ENCODE data around the gene SLC22A13. TPM values are rescaled to one million over a fixed set of nuclear protein-coding genes. Genes with fewer than 3 reads are reported as not detected.
A peak's percentile ranks its signal among the peaks of the same experiment; 100 is the strongest.
"Not testable (repeated sequence)": the region's sequence is repeated elsewhere in the genome, so short reads cannot be mapped to it uniquely, and the experiment has no call there.

SLC22A13 gene
- total and polyA plus RNA-seq, 8 donors, result 0.05 to 0.69 (median 0.24) TPM; not detected in 1

GRCh38 chr3:38235466-38235865, 30.1 kb upstream of the SLC22A13 start:
- H3K27me3 ChIP-seq, result no peaks in the 10 kb centered on the region
- TF ChIP-seq CTCF (IDR thresholded peaks at IDR 0.05), result no peak
- no peaks in the 10 kb centered on the region for H3K9me3 ChIP-seq
- FAIRE-seq, result no peak
- H3K36me3 ChIP-seq, result peaks cover 0 to 15% (median 0%) of the 10 kb centered on the region in 3 donors
- no peak overlapping the region for H3K27ac ChIP-seq
- ATAC-seq, result no peak
- no peak overlapping the region for H3K4me3 ChIP-seq
- H3K4me1 ChIP-seq, result no peaks in the 10 kb centered on the region
- intact Hi-C loops (cut with DNase I), result no loop called here
- no peak for DNase-seq

DNA sequence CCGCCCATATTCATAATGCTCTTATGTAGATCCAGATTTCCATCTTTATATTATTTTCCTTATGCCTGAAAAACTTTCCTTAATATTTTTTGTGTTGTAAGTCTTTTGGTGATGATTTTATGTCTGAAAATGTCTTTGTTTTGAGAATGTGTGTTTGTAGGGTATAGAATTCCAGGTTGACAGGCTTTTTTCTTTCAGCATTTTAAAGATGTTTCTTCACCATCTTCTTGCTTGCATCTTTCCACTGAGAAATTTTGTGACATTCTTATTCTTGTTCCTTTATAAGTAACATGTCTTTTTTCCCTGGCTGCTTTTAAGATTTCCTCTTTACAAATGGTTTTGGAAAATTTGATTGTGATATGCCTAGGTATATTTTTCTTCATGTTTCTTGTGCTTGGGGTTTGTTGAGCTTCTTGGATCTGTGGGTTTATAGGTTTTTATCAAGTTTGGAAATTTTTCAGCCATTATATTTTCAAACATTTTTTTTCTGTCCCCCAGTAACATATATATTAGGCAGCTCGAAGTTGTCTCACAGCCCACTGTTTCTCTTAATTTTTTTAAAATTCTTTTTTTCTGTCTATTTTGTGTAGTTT, 27.1 kb upstream of the SLC22A13 start:
- no peaks in the 10 kb centered on the region for H3K4me1 ChIP-seq
- intact Hi-C loops (cut with DNase I), result no loop called here
- no peaks in the 10 kb centered on the region for H3K27me3 ChIP-seq
- FAIRE-seq (no peak), DNase-seq (no peak), ATAC-seq (no peak)
- H3K36me3 ChIP-seq, result peaks cover 0 to 7% (median 0%) of the 10 kb centered on the region in 3 donors
- no peak overlapping the region for H3K27ac ChIP-seq
- H3K9me3 ChIP-seq, result no peaks in the 10 kb centered on the region
- H3K4me3 ChIP-seq, result no peak overlapping the region
- 98 to 99% methylated on average over 2 of the region's 2 CpGs for WGBS, 2 donors
- TF ChIP-seq CTCF (IDR thresholded peaks at IDR 0.05), result no peak

GRCh38 chr3:38242812-38243211, 22.8 kb upstream of the SLC22A13 start:
- intact Hi-C loops (cut with DNase I); FAIRE-seq; H3K27me3 ChIP-seq; H3K4me3 ChIP-seq; ATAC-seq; H3K27ac ChIP-seq; H3K4me1 ChIP-seq; H3K9me3 ChIP-seq; H3K36me3 ChIP-seq; DNase-seq: not testable (repeated sequence)
- WGBS, 2 donors, result 97 to 98% methylated on average over 4 of the region's 4 CpGs

- DNase-seq (no peak), FAIRE-seq (no peak), ATAC-seq (peak in 1 of 4 donors; percentile 23)
- Histone ChIP-seq H3K4me1 (no peaks in the 10 kb centered on the region), H3K27me3 (no peaks in the 10 kb centered on the region), H3K9me3 (no peaks in the 10 kb centered on the region), H3K36me3 (peaks cover 0 to 17% (median 0%) of the 10 kb centered on the region in 3 donors), H3K27ac (no peak overlapping the region), H3K4me3 (no peak overlapping the region)
- WGBS, 2 donors, result 89 to 93% methylated on average over 4 of the region's 4 CpGs
- intact Hi-C loops (cut with DNase I), result no loop called here
- no peak for TF ChIP-seq CTCF (IDR thresholded peaks at IDR 0.05)
Measured at GRCh38 chr3:38245930-38246329, 19.7 kb upstream of the SLC22A13 start.

- Histone ChIP-seq H3K4me1 (no peaks in the 10 kb centered on the region), H3K27ac (no peak overlapping the region), H3K9me3 (no peaks in the 10 kb centered on the region), H3K36me3 (peaks cover 0 to 23% (median 0%) of the 10 kb centered on the region in 3 donors), H3K27me3 (no peaks in the 10 kb centered on the region), H3K4me3 (no peak overlapping the region)
- ATAC-seq, result peak in 3 of 4 donors; percentile 73 to 82 (median 80)
- DNase-seq, result no peak
- FAIRE-seq, result no peak
- intact Hi-C loops (cut with DNase I), result no loop called here
- no peak for TF ChIP-seq CTCF (IDR thresholded peaks at IDR 0.05)
Measured at GRCh38 chr3:38247366-38248035, 18.1 kb upstream of the SLC22A13 start.

All from pancreas (tissue), 10 donors.